GM18909 (cell line): Measurements from ENCODE around the gene OR51Q1.

Experiments
- ATAC-seq: cut with Tn5 transposase; IDR thresholded peaks from one replicate; pipeline ENCODE4 v1.9.1; 2021; ENCODE audit warnings: mild to moderate bottlenecking; ENCODE audit not compliant: unreplicated experiment, poor library complexity

OR51Q1 gene

GRCh38 chr11:5421811-5422210, at the start of gene OR51Q1:
TSS of gene OR51Q1 (plus strand) at chr11:5422111. CDS start at chr11:5422201, 90 bp downstream.
- no peak for ATAC-seq

- ATAC-seq = peak; percentile 93
Observed at GRCh38 chr11:5380740-5381342, 41.1 kb upstream of the OR51Q1 start.

DNA sequence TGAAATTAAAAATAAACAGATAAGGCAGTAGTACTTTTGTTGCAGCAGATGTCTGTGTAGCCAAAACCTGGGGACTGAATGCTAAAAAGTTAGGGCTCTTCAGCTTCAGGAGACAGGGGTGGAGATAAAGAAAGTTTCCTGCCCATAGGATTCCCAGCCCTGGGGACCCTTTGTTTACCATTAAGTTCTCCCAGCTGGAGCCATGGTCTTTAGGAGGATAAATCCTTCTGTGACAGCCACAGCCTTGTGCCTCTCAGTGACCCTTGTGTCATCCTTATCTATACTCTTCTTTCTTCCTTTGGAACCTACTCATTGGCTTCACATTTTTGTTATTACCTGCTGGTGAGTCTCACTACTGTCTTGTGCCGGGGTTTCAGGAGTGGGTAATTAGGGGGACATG, 38.3 kb upstream of the OR51Q1 start, which contains the start of gene OR51M1:
Gene OR51M1 (plus strand): TSS at position 237 of the 400 bp plus-strand sequence. CDS start 5,587 bp downstream, outside the sequence.
- ATAC-seq = no peak

- no peak for ATAC-seq
Observed at GRCh38 chr11:5384335-5384734, 37.6 kb upstream of the OR51Q1 start.

DNA sequence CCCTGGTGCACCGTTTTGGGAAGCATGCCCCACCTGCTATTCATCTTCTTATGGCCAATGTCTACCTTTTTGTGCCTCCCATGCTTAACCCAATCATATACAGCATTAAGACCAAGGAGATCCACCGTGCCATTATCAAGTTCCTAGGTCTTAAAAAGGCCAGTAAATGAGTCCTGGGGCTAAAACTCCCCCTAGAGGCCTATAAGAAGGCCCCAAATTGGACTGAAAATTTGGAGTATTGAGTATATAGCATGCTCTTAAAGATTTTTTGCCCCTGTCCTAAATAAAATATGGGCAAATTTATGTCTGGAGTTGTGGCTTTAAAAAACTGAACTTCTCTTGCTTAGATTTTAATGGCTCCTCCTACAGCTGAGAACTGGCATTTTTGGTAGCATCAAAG, 31.7 kb upstream of the OR51Q1 start:
- no peak for ATAC-seq

- ATAC-seq = no peak
Observed at GRCh38 chr11:5394091-5394490, 27.8 kb upstream of the OR51Q1 start.

DNA sequence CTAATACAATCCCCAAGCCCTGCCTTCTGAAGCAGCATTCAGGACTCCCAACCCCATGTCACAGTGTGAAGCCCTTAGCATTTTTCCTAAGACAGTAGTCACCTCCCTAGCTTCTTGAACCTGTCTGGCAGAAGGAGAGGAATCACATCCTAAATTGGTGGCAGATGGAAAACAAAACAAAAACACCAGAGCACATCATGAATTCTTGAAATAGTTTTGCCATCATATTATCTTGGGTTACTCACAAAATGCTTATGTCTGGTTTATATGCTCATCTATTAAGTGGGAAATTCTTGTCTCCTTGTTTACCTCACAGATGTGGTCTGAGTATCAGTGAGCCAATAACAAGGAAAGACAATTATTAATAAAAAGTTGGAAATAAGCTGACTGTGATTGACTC, 23.0 kb upstream of the OR51Q1 start:
- no peak for ATAC-seq

GRCh38 chr11:5405173-5405572, 16.7 kb upstream of the OR51Q1 start:
- no peak for ATAC-seq

GRCh38 chr11:5420993-5421392, 918 bp upstream of the OR51Q1 start:
- ATAC-seq = no peak

GRCh38 chr11:5423131-5423530, 1.2 kb downstream of the OR51Q1 start:
- ATAC-seq = no peak

GRCh38 chr11:5441414-5441813, 19.5 kb downstream of the OR51Q1 start, which contains the start of gene OR51I1:
TSS of gene OR51I1 (minus strand) at chr11:5441514. CDS start at chr11:5441514, 0 bp downstream.
- no peak for ATAC-seq

- no peak for ATAC-seq
Observed at GRCh38 chr11:5443835-5444393, 22.0 kb downstream of the OR51Q1 start.

DNA sequence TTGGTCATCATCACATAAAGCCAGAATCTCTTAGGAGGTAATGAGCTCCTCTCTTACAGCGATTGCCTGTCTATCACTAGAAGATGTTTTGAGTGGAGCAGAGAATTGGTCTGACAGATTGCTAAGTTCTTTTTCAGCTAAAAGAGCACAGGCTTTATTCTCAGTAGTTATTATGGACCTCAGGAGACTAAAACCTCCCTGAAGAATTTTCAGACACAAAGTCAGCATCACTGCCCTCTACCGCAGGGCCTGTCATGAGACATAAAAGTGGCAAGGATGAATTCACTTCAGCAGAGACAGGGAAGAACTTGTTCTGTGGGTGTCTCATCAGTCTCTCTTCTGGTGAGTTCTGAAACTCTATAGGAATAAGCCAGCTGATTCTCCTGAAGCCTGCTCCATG, 27.1 kb downstream of the OR51Q1 start, which contains the start of gene OR51I2:
Gene OR51I2 (plus strand): TSS at position 301 of the 400 bp plus-strand sequence. CDS start 4,166 bp downstream, outside the sequence.
- ATAC-seq = no peak

DNA sequence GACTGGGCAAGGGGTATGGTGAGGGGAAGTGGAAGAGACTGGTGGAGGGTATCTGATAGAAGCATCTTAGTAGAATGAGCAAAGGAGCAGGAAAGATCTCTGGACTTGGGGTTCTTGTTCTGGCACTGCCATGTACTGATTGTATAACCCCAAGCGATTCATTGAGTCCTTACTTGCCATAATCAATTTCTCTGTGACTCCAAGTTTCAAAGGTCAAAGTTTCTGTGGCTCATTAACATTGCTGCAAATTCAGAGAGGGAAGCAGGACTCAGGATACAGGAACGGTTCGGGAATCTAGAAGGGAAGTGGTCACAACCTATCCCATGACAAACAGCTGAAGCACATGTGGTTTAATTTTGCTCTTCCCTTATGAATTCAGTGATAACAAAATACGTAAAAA, 27.5 kb downstream of the OR51Q1 start:
- no peak for ATAC-seq

DNA sequence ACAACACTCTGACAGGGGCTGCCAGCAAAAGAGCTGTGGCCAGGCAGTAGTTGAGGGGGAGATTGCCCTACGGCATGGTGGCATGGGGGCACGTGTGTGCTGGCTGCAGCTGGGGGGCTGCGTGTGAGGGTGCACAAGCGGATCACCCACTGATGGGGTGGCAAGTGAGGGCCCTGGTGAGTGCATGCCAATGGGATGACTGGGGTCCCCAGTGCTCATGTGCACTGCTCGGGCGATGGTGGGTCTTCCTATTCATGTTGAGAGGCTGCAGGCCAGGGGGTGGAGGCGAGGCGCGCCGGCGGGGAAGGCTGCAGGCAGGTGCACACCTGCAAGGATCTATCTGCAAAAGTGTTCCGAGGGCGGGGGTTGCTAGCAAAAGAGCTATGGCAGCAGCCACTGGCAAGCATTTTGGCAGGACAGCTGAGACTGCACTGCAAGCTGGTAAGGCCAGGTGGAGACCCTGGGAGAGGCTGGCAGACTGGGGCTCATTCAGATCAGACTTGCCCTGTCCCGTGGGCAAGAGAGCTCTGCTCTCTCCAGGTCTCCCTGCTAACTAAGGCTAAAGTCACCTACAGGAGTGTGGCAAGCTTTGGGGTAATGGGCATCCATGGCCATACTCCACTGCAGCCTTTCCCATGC, 39.2 kb downstream of the OR51Q1 start:
- no peak for ATAC-seq

DNA sequence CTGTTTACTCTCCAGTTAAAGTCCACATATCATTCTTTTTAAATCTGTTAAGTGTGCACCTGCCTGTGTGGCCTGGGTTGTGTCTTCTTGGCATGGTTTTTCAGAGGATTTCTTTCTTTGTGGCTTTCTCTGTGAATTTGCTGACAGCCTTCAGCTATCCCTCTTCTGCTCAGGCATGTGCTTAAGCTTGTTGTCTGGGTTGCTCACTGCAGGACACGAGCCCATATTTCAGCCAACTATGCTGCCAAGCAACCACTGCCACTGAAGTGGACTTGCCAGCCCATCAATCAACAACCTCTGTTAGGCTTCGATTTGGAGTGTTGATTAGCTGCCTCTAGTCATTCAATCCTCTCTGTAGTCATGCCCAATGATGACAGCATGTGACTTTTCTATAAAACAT, 45.6 kb downstream of the OR51Q1 start:
- ATAC-seq = no peak
